ENCODE measurements around the gene HIPK2.

Gene HIPK2

DNA sequence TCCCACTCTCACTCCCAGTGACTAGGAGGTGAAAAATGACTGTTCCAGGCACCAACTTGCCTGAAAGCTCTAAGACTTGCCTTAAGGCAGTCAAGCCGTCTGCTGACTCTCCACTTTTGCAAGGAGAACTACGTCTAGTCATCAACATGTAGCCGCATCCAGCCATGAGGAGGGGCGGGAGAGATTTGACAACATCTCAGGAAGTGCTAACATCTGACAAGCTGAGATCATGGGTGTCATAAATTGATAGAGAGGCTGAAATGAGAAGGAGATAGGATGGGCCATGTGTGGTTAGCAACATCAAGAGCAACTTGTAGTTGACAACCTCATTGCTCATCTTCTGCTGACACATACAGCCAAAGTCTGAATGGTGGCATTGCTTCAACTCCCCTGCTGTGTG, 42.3 kb upstream of the HIPK2 start:
- Histone ChIP-seq H3K9me3 (ENCODE audit: control extremely low read depth in 1 of 5, control insufficient read depth in 4 of 5, insufficient read depth in 2 of 5, low read depth in 1 of 5, low read length in 4 of 5) (peaks cover 0 to 14% (median 2%) of the 10 kb centered on the region in 5 experiments), H3K4me1 (ENCODE audit: control extremely low read depth in 1 of 4, control insufficient read depth in 4 of 4, insufficient read depth in 4 of 4, low read length in 3 of 4) (peaks cover 0 to 6% (median 0%) of the 10 kb centered on the region in 4 experiments), H3K36me3 (ENCODE audit: control insufficient read depth in 4 of 4, insufficient read depth in 4 of 4, low read length in 3 of 4) (no peaks in the 10 kb centered on the region), H3K27ac (ENCODE audit: insufficient read depth in 1 of 2, low read depth in 1 of 2, low read length in 2 of 2, poor library complexity in 1 of 2, severe bottlenecking in 2 of 2) (no peak overlapping the region), H3K27me3 (replicated peaks in 2 of 5; ENCODE audit: control insufficient read depth in 4 of 5, insufficient read depth in 5 of 5, low read length in 4 of 5) (no peaks in the 10 kb centered on the region), H3K4me3 (ENCODE audit: control insufficient read depth in 1 of 7, extremely low read depth in 1 of 7, insufficient read depth in 4 of 7, low read depth in 2 of 7, low read length in 6 of 7) (no peak overlapping the region)
- peak in 2 of 3 donors; percentile 44 to 48 for DNase-seq
- WGBS (ENCODE audit: insufficient coverage): 86% methylated on average over 4 of the region's 4 CpGs
- POLR2A ChIA-PET: no interaction called here
- CTCF ChIA-PET: interaction anchor here (2.4 kb wide), 1 partner anchor 10 kb away, joined by 6 read pairs; no protein-coding TSS in a partner anchor

DNA sequence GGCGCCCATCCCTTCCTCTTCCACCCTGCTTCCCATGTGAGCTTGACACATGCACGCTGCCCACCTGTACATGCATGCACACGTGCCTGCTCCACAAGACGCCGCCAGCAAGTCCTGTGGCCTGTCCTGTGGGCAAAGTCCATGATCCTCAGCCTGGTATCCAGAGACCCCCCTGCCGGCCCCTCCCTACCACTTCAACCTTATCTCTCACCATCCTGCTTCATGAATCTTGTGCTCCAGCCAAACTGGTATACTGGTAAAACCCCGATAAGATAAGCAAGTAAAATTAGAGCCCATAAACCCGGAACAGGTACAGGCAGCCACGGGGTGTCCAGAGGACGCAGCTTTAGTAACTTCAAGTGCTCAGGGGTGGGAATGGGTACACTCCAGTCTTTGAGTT, 39.5 kb upstream of the HIPK2 start:
- CTCF ChIA-PET: interaction anchor here (1.0 kb wide), 1 partner anchor 216 kb away, joined by 4 read pairs; no protein-coding TSS in a partner anchor
- WGBS (ENCODE audit: insufficient coverage): 92% methylated on average over 8 of the region's 10 CpGs
- DNase-seq: peak in 1 of 3 donors; percentile 26
- H3K27me3 ChIP-seq (replicated peaks in 2 of 5; ENCODE audit: control insufficient read depth in 4 of 5, insufficient read depth in 5 of 5, low read length in 4 of 5): no peaks in the 10 kb centered on the region
- H3K4me3 ChIP-seq (ENCODE audit: control insufficient read depth in 1 of 7, extremely low read depth in 1 of 7, insufficient read depth in 4 of 7, low read depth in 2 of 7, low read length in 6 of 7): no peak overlapping the region
- peaks cover 0 to 14% (median 2%) of the 10 kb centered on the region in 5 experiments for H3K9me3 ChIP-seq (ENCODE audit: control extremely low read depth in 1 of 5, control insufficient read depth in 4 of 5, insufficient read depth in 2 of 5, low read depth in 1 of 5, low read length in 4 of 5)
- H3K27ac ChIP-seq (ENCODE audit: insufficient read depth in 1 of 2, low read depth in 1 of 2, low read length in 2 of 2, poor library complexity in 1 of 2, severe bottlenecking in 2 of 2): no peak overlapping the region
- POLR2A ChIA-PET: no interaction called here
- peaks cover 0 to 6% (median 0%) of the 10 kb centered on the region in 4 experiments for H3K4me1 ChIP-seq (ENCODE audit: control extremely low read depth in 1 of 4, control insufficient read depth in 4 of 4, insufficient read depth in 4 of 4, low read length in 3 of 4)
- no peaks in the 10 kb centered on the region for H3K36me3 ChIP-seq (ENCODE audit: control insufficient read depth in 4 of 4, insufficient read depth in 4 of 4, low read length in 3 of 4)

DNA sequence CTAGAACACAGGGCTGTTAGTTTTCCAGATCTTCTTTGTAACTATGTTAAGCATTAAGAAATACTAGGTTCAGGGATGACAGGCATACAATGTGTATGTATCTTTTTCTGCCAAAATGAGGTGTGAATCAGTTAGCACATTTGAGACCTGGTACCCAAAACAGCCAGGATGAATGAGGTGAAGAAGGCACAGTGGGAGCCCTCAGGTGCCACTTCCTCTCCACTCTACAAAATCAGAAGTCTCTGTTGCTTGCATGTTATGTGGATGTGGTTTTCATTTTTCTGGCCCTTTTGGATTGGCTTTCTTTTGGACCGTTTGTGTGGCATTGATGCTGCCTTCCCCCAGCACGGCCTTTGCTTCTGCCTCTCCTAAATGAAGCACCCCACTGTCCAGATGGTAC, 35.9 kb upstream of the HIPK2 start:
- peaks cover 5 to 20% (median 13%) of the 10 kb centered on the region in 4 experiments for H3K4me1 ChIP-seq (ENCODE audit: control extremely low read depth in 1 of 4, control insufficient read depth in 4 of 4, insufficient read depth in 4 of 4, low read length in 3 of 4)
- peaks cover 0 to 14% (median 2%) of the 10 kb centered on the region in 5 experiments for H3K9me3 ChIP-seq (ENCODE audit: control extremely low read depth in 1 of 5, control insufficient read depth in 4 of 5, insufficient read depth in 2 of 5, low read depth in 1 of 5, low read length in 4 of 5)
- no peak overlapping the region for H3K27ac ChIP-seq (ENCODE audit: insufficient read depth in 1 of 2, low read depth in 1 of 2, low read length in 2 of 2, poor library complexity in 1 of 2, severe bottlenecking in 2 of 2)
- no peaks in the 10 kb centered on the region for H3K36me3 ChIP-seq (ENCODE audit: control insufficient read depth in 4 of 4, insufficient read depth in 4 of 4, low read length in 3 of 4)
- WGBS (ENCODE audit: insufficient coverage): no CpG with 5 or more reads among the region's 2 CpGs
- CTCF ChIA-PET: interaction anchor here (1.7 kb wide), 1 partner anchor 13 kb away, joined by 4 read pairs; no protein-coding TSS in a partner anchor
- H3K4me3 ChIP-seq (ENCODE audit: control insufficient read depth in 1 of 7, extremely low read depth in 1 of 7, insufficient read depth in 4 of 7, low read depth in 2 of 7, low read length in 6 of 7): no peak overlapping the region
- POLR2A ChIA-PET: no interaction called here
- no peak for DNase-seq
- no peaks in the 10 kb centered on the region for H3K27me3 ChIP-seq (replicated peaks in 2 of 5; ENCODE audit: control insufficient read depth in 4 of 5, insufficient read depth in 5 of 5, low read length in 4 of 5)

DNA sequence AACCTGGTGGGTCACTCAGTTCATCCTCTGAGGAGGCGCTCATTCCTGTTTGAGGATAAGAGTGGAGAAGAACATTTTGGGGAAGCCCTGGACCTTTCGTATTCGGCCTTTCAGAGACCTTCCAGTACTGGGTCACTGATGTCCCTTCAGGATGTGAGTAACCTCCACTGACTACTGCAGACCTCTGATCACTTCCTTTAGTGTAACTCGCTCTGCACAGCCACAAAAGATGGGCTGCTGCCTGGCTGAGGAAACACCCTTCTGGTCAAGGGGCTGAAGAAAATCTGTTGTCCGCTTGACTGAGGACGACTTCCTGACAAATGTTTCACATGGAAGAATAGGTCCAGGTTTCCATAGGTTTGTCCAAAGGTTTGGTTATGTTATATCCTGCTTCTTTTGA, 35.4 kb upstream of the HIPK2 start:
- Histone ChIP-seq H3K4me3 (ENCODE audit: control insufficient read depth in 1 of 7, extremely low read depth in 1 of 7, insufficient read depth in 4 of 7, low read depth in 2 of 7, low read length in 6 of 7) (no peak overlapping the region), H3K27ac (ENCODE audit: insufficient read depth in 1 of 2, low read depth in 1 of 2, low read length in 2 of 2, poor library complexity in 1 of 2, severe bottlenecking in 2 of 2) (no peak overlapping the region), H3K4me1 (ENCODE audit: control extremely low read depth in 1 of 4, control insufficient read depth in 4 of 4, insufficient read depth in 4 of 4, low read length in 3 of 4) (peaks cover 5 to 20% (median 13%) of the 10 kb centered on the region in 4 experiments), H3K9me3 (ENCODE audit: control extremely low read depth in 1 of 5, control insufficient read depth in 4 of 5, insufficient read depth in 2 of 5, low read depth in 1 of 5, low read length in 4 of 5) (peaks cover 0 to 14% (median 2%) of the 10 kb centered on the region in 5 experiments), H3K36me3 (ENCODE audit: control insufficient read depth in 4 of 4, insufficient read depth in 4 of 4, low read length in 3 of 4) (no peaks in the 10 kb centered on the region), H3K27me3 (replicated peaks in 2 of 5; ENCODE audit: control insufficient read depth in 4 of 5, insufficient read depth in 5 of 5, low read length in 4 of 5) (no peaks in the 10 kb centered on the region)
- WGBS (ENCODE audit: insufficient coverage): 100% methylated on average over 2 of the region's 6 CpGs
- DNase-seq: no peak
- POLR2A ChIA-PET: no interaction called here
- CTCF ChIA-PET: no interaction called here

DNA sequence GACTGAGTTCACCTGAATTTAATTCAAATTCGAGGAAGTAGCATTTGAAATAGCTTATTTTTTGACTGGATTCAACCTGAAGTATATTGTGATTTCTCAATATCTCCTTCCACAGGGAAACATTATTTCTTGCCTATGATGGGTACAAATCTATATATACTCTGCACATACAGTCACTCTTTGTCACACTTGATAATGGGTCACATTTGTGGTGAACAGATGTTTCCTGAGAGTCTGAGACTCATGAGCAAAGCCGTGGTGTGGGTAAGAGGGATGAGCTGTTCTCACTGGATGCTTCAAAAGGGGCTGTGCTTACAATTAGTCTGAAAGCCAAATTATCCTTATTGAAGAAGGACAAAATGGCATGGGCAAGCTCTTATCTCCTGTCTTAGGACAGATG, 33.3 kb upstream of the HIPK2 start:
- peaks cover 5 to 20% (median 13%) of the 10 kb centered on the region in 4 experiments for H3K4me1 ChIP-seq (ENCODE audit: control extremely low read depth in 1 of 4, control insufficient read depth in 4 of 4, insufficient read depth in 4 of 4, low read length in 3 of 4)
- ChIA-PET CTCF (interaction anchor here (0.8 to 1.7 kb wide), 5 partner anchors 10 to 164 kb away, joined by 3 to 5 read pairs (median 4); no protein-coding TSS in a partner anchor), POLR2A (interaction anchor here (2.0 kb wide), 1 partner anchor 33 kb away, joined by 9 read pairs; the partner anchor contains the start of gene HIPK2)
- H3K4me3 ChIP-seq (ENCODE audit: control insufficient read depth in 1 of 7, extremely low read depth in 1 of 7, insufficient read depth in 4 of 7, low read depth in 2 of 7, low read length in 6 of 7): no peak overlapping the region
- H3K27me3 ChIP-seq (replicated peaks in 2 of 5; ENCODE audit: control insufficient read depth in 4 of 5, insufficient read depth in 5 of 5, low read length in 4 of 5): no peaks in the 10 kb centered on the region
- peak; percentile 55 to 94 (median 89) for DNase-seq
- 0% methylated on average over 1 of the region's 2 CpGs for WGBS (ENCODE audit: insufficient coverage)
- peaks cover 0 to 6% (median 0%) of the 10 kb centered on the region in 5 experiments for H3K9me3 ChIP-seq (ENCODE audit: control extremely low read depth in 1 of 5, control insufficient read depth in 4 of 5, insufficient read depth in 2 of 5, low read depth in 1 of 5, low read length in 4 of 5)
- no peak overlapping the region for H3K27ac ChIP-seq (ENCODE audit: insufficient read depth in 1 of 2, low read depth in 1 of 2, low read length in 2 of 2, poor library complexity in 1 of 2, severe bottlenecking in 2 of 2)
- no peaks in the 10 kb centered on the region for H3K36me3 ChIP-seq (ENCODE audit: control insufficient read depth in 4 of 4, insufficient read depth in 4 of 4, low read length in 3 of 4)

DNA sequence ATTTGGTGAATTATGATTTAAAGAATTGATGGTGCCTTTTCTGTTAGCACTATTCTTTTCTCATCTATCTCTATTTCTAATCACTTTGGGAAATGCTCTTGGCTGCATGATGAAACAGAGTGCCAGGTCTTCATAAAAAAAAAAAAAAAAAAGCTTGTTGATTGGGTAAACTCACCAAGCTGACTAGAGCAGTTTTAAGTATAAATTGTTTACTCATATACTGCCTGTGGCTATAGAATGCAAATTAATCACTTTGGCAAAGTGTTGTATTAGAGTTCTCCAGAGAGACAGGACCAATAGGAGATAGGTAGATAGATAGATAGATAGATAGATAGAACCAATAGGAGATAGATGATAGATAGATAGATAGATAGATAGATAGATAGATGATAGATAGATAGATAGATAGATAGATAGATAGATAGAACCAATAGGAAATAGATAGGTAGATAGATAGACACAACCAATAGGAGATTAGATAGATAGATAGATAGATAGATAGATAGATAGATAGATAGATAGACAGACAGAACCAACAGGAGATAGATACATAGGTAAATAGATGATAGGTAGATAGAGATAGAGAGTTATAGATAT, 31.1 kb upstream of the HIPK2 start:
- POLR2A ChIA-PET: no interaction called here
- DNase-seq: no peak
- no peaks in the 10 kb centered on the region for H3K27me3 ChIP-seq (replicated peaks in 2 of 5; ENCODE audit: control insufficient read depth in 4 of 5, insufficient read depth in 5 of 5, low read length in 4 of 5)
- H3K4me3 ChIP-seq (ENCODE audit: control insufficient read depth in 1 of 7, extremely low read depth in 1 of 7, insufficient read depth in 4 of 7, low read depth in 2 of 7, low read length in 6 of 7): no peak overlapping the region
- H3K27ac ChIP-seq (ENCODE audit: insufficient read depth in 1 of 2, low read depth in 1 of 2, low read length in 2 of 2, poor library complexity in 1 of 2, severe bottlenecking in 2 of 2): no peak overlapping the region
- no peaks in the 10 kb centered on the region for H3K36me3 ChIP-seq (ENCODE audit: control insufficient read depth in 4 of 4, insufficient read depth in 4 of 4, low read length in 3 of 4)
- CTCF ChIA-PET: interaction anchor here (0.6 to 1.6 kb wide), 3 partner anchors 9 to 30 kb away, joined by 3 to 4 read pairs (median 3); no protein-coding TSS in a partner anchor
- H3K9me3 ChIP-seq (ENCODE audit: control extremely low read depth in 1 of 5, control insufficient read depth in 4 of 5, insufficient read depth in 2 of 5, low read depth in 1 of 5, low read length in 4 of 5): peaks cover 0 to under 1% (median 0%) of the 10 kb centered on the region in 5 experiments
- peaks cover 5 to 20% (median 13%) of the 10 kb centered on the region in 4 experiments for H3K4me1 ChIP-seq (ENCODE audit: control extremely low read depth in 1 of 4, control insufficient read depth in 4 of 4, insufficient read depth in 4 of 4, low read length in 3 of 4)

DNA sequence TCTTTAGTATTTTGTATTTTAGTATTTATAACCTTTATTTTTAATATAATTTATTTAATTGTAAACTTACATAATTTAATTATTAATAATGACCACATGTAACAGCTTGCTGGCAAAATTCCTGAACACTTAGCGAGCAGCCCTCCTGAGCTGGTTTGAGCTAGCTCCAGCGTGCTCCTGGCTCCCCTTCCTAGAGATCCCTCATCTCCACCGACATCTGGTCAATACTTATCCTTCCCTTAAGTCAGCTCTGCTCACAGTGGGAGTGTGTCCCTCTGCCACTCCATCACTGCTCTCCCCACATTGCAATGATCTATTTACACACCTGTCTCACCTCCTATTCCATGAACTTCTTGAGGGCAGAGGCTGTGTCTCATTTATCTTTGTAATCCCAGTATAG, 30.6 kb upstream of the HIPK2 start:
- peaks cover 5 to 20% (median 13%) of the 10 kb centered on the region in 4 experiments for H3K4me1 ChIP-seq (ENCODE audit: control extremely low read depth in 1 of 4, control insufficient read depth in 4 of 4, insufficient read depth in 4 of 4, low read length in 3 of 4)
- no peak overlapping the region for H3K27ac ChIP-seq (ENCODE audit: insufficient read depth in 1 of 2, low read depth in 1 of 2, low read length in 2 of 2, poor library complexity in 1 of 2, severe bottlenecking in 2 of 2)
- H3K27me3 ChIP-seq (replicated peaks in 2 of 5; ENCODE audit: control insufficient read depth in 4 of 5, insufficient read depth in 5 of 5, low read length in 4 of 5): no peaks in the 10 kb centered on the region
- H3K4me3 ChIP-seq (ENCODE audit: control insufficient read depth in 1 of 7, extremely low read depth in 1 of 7, insufficient read depth in 4 of 7, low read depth in 2 of 7, low read length in 6 of 7): no peak overlapping the region
- no peak for DNase-seq
- 100% methylated on average over 3 of the region's 3 CpGs for WGBS (ENCODE audit: insufficient coverage)
- ChIA-PET POLR2A (no interaction called here), CTCF (no interaction called here)
- H3K9me3 ChIP-seq (ENCODE audit: control extremely low read depth in 1 of 5, control insufficient read depth in 4 of 5, insufficient read depth in 2 of 5, low read depth in 1 of 5, low read length in 4 of 5): peaks cover 0 to 6% (median 3%) of the 10 kb centered on the region in 5 experiments
- no peaks in the 10 kb centered on the region for H3K36me3 ChIP-seq (ENCODE audit: control insufficient read depth in 4 of 4, insufficient read depth in 4 of 4, low read length in 3 of 4)
